IPS DF 4.7 (cell line): ENCODE data around the gene SLC30A5.
"Not testable (repeated sequence)": the region's sequence is repeated elsewhere in the genome, so short reads cannot be mapped to it uniquely, and the experiment has no call there.

Experiments
- DNase-seq: peaks from one replicate; pipeline ENCODE4 v3.0.0-alpha.2; 2013; ENCODE audit warnings: low spot score; ENCODE audit errors: extremely low read depth

The SLC30A5 gene

GRCh38 chr5:69103521-69103920 lies 9.7 kb downstream of the SLC30A5 start:
- DNase-seq = no peak

GRCh38 chr5:69105996-69106906 lies 12.4 kb downstream of the SLC30A5 start:
- no peak for DNase-seq

GRCh38 chr5:69108367-69108766 lies 14.6 kb downstream of the SLC30A5 start:
- not testable (repeated sequence) for DNase-seq

GRCh38 chr5:69113851-69114250 lies 20.0 kb downstream of the SLC30A5 start:
- no peak for DNase-seq

GRCh38 chr5:69115526-69115925 lies 21.7 kb downstream of the SLC30A5 start:
- DNase-seq = no peak

- no peak for DNase-seq
Measured at GRCh38 chr5:69129413-69129812, 35.6 kb downstream of the SLC30A5 start.

- no peak for DNase-seq
Measured at GRCh38 chr5:69130241-69130640, 36.4 kb downstream of the SLC30A5 start.

- DNase-seq = no peak
Measured at GRCh38 chr5:69131304-69131703, 37.5 kb downstream of the SLC30A5 start.

GRCh38 chr5:69134126-69134525 lies 40.3 kb downstream of the SLC30A5 start:
- DNase-seq = no peak

GRCh38 chr5:69136293-69136692 lies 42.5 kb downstream of the SLC30A5 start:
- DNase-seq = no peak

- not testable (repeated sequence) for DNase-seq
Measured at GRCh38 chr5:69137208-69137607, 43.4 kb downstream of the SLC30A5 start.

GRCh38 chr5:69137807-69138206 lies 44.0 kb downstream of the SLC30A5 start:
- no peak for DNase-seq

- no peak for DNase-seq
Measured at GRCh38 chr5:69138766-69139165, 45.0 kb downstream of the SLC30A5 start.

GRCh38 chr5:69140239-69140638 lies 46.4 kb downstream of the SLC30A5 start:
- DNase-seq = not testable (repeated sequence)

- DNase-seq = no peak
Measured at GRCh38 chr5:69140827-69141226, 47.0 kb downstream of the SLC30A5 start.

GRCh38 chr5:69148576-69148975 lies 54.8 kb downstream of the SLC30A5 start:
- DNase-seq = not testable (repeated sequence)

- no peak for DNase-seq
Measured at GRCh38 chr5:69148981-69149675, 55.3 kb downstream of the SLC30A5 start.

- no peak for DNase-seq
Measured at GRCh38 chr5:69149676-69150010, 55.8 kb downstream of the SLC30A5 start.

- no peak for DNase-seq
Measured at GRCh38 chr5:69152731-69153130, 58.9 kb downstream of the SLC30A5 start.

- DNase-seq = no peak
Measured at GRCh38 chr5:69156456-69156855, 62.6 kb downstream of the SLC30A5 start.

- DNase-seq = no peak
Measured at GRCh38 chr5:69158039-69158438, 64.2 kb downstream of the SLC30A5 start.

GRCh38 chr5:69160651-69161050 lies 66.8 kb downstream of the SLC30A5 start:
- DNase-seq = no peak
